Keratinocyte (primary cell): ENCODE measurements around the gene RBBP8. TPM values are rescaled to one million over a fixed set of nuclear protein-coding genes. Genes with fewer than 3 reads are reported as not detected.

Experiments
- DNase-seq: peaks from one replicate; pipeline ENCODE4 v3.0.0-alpha.2; 2011; ENCODE audit warnings: low read depth, missing footprints, low spot score
- FAIRE-seq: peaks from 2 replicates; lab custom pipeline; 2011; peaks lifted over from hg19 to GRCh38; lab: Jason Lieb, UNC
- H2AFZ ChIP-seq: 2 replicates; pipeline ENCODE4 v1.6.0; 2012; ENCODE audit warnings: low read length, control low read depth, inconsistent platforms; ENCODE audit not compliant: control insufficient read depth
- H3K27ac ChIP-seq: 2 replicates; pipeline ENCODE4 v1.5.1; 2011; ENCODE audit warnings: low read length; ENCODE audit not compliant: control insufficient read depth, insufficient read depth
- H3K27me3 ChIP-seq: 3 replicates; pipeline ENCODE4 v1.6.0; 2011; ENCODE audit warnings: low read length; ENCODE audit not compliant: control insufficient read depth, insufficient read depth; ENCODE audit errors: extremely low read depth
- H3K36me3 ChIP-seq, 2 experiments: 2 replicates in 1 of 2; 3 replicates in 1 of 2; pipeline ENCODE4 v1.5.1; 2011; ENCODE audit warnings: low read length in 2 of 2, mild to moderate bottlenecking in 1 of 2; ENCODE audit not compliant: control insufficient read depth in 2 of 2, insufficient read depth in 2 of 2; ENCODE audit errors: extremely low read depth in 1 of 2
- H3K4me1 ChIP-seq: 3 replicates; pipeline ENCODE4 v1.5.1; 2011; ENCODE audit warnings: low read length; ENCODE audit not compliant: control insufficient read depth, insufficient read depth; ENCODE audit errors: extremely low read depth
- H3K4me2 ChIP-seq: 3 replicates; pipeline ENCODE4 v1.6.0; 2011; ENCODE audit warnings: low read depth, low read length; ENCODE audit not compliant: control insufficient read depth, insufficient read depth; ENCODE audit errors: extremely low read depth
- H3K4me3 ChIP-seq, 3 experiments: fragments of 200-600 bp in 1 of 3; sonication (generic) in 1 of 3; 2 replicates in 2 of 3; 3 replicates in 1 of 3; pipeline ENCODE4 v1.5.1; 2011 to 2016; ENCODE audit warnings: low read length in 3 of 3, mild to moderate bottlenecking in 3 of 3, control low read depth in 2 of 3, inconsistent platforms in 1 of 3, low read depth in 1 of 3, mixed read lengths in 1 of 3, mixed run types in 1 of 3, moderate library complexity in 1 of 3; ENCODE audit not compliant: control insufficient read depth in 2 of 3, insufficient read depth in 2 of 3; ENCODE audit errors: extremely low read depth in 1 of 3
- H3K79me2 ChIP-seq: 2 replicates; pipeline ENCODE4 v1.6.0; 2012; ENCODE audit warnings: low read length; ENCODE audit not compliant: control insufficient read depth, insufficient read depth
- H3K9ac ChIP-seq: 3 replicates; pipeline ENCODE4 v1.6.0; 2011; ENCODE audit warnings: low read length; ENCODE audit not compliant: control insufficient read depth, insufficient read depth; ENCODE audit errors: extremely low read depth
- H3K9me1 ChIP-seq: 3 replicates; pipeline ENCODE4 v1.6.0; 2011; ENCODE audit warnings: low read length; ENCODE audit not compliant: control insufficient read depth, insufficient read depth; ENCODE audit errors: extremely low read depth
- H3K9me3 ChIP-seq: 2 replicates; pipeline ENCODE4 v1.5.1; 2012; ENCODE audit warnings: low read depth, low read length; ENCODE audit not compliant: control insufficient read depth
- H4K20me1 ChIP-seq: 3 replicates; pipeline ENCODE4 v1.6.0; 2011; ENCODE audit warnings: low read length; ENCODE audit not compliant: control insufficient read depth, insufficient read depth; ENCODE audit errors: extremely low read depth
- EZH2 ChIP-seq: IDR thresholded peaks from one replicate; pipeline ENCODE4 v1.6.1; 2012; ENCODE audit warnings: inconsistent platforms, mild to moderate bottlenecking, low read length, moderate library complexity
- dilution Hi-C: fragments of 300-500 bp; cut with MboI; formaldehyde crosslinking; loops from one replicate; pipeline ENCODE4 v1.7.0; 2020; ENCODE audit warnings: low sequenced_read_pairs; ENCODE audit not compliant: extremely low pct_ligation_motif_present
- polyA plus RNA-seq, 5 experiments: library from polyadenylated mRNA; depleted of rRNA in 3 of 5; stranded (reverse) in 3 of 5; stranded (forward) in 1 of 5; unstranded in 1 of 5; fragments of >200 nt; gene quantifications; 1 replicate in 1 of 5; 2 replicates in 3 of 5; 3 replicates in 1 of 5; pipeline versions ENCODE4 v1.2.1 to v1.2.3, GENCODE V29; 2011 to 2012; ENCODE audit warnings: missing spikeins in 2 of 5, low read depth in 1 of 5, low replicate concordance in 1 of 5
- TF ChIP-seq, protein P1 (sequence below), 3 experiments: IDR thresholded peaks in 1 of 3; conservative IDR thresholded peaks in 1 of 3; optimal IDR thresholded peaks in 1 of 3; 2 replicates in 2 of 3; 3 replicates in 1 of 3; pipeline versions ENCODE3 to v1.5.1; 2011; ENCODE audit warnings: low read length in 3 of 3, mild to moderate bottlenecking in 3 of 3, moderate library complexity in 2 of 3, control low read depth in 1 of 3, inconsistent platforms in 1 of 3; ENCODE audit not compliant: insufficient read depth in 2 of 3; ENCODE audit errors: extremely low read depth in 1 of 3

RBBP8 gene
- polyA plus RNA-seq, 1 donor (not counting 4 experiments of a cell fraction or from before 2014, with no cell fraction given): 169 TPM

DNA sequence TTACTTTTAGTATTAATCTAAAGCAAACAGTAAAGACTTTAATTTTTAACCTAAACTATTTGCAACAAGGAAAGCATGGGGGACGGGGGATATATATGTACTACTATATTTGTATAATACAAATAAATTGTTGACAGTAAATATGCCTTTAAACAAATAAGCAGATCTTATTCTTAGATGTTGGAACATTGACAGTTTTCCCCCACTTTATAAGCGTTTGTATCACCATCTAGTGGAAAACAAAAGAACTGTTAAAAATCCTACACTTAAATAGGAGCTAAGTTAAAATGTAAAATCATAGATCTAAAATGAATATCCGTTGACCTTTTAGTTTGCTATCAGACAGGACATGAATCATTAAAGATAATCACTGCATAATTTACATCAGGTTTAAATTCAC, 50.0 kb downstream of the RBBP8 start:
- H3K4me1 ChIP-seq: peaks cover 11% of the 10 kb centered on the region
- peaks cover 9% of the 10 kb centered on the region for H3K79me2 ChIP-seq
- H3K27me3 ChIP-seq: no peaks in the 10 kb centered on the region
- H3K36me3 ChIP-seq: peaks cover 23 to 39% of the 10 kb centered on the region in 2 experiments
- H2AFZ ChIP-seq: no peak overlapping the region
- no peak for TF ChIP-seq EZH2
- H3K9ac ChIP-seq: no peak overlapping the region
- H3K4me2 ChIP-seq: no peak overlapping the region
- no peak overlapping the region for H3K4me3 ChIP-seq
- no peaks in the 10 kb centered on the region for H3K9me1 ChIP-seq
- H3K27ac ChIP-seq: no peak overlapping the region
- DNase-seq: no peak
- H4K20me1 ChIP-seq: no peaks in the 10 kb centered on the region
- dilution Hi-C loops: no loop called here
- no peaks in the 10 kb centered on the region for H3K9me3 ChIP-seq
- no peak for FAIRE-seq

DNA sequence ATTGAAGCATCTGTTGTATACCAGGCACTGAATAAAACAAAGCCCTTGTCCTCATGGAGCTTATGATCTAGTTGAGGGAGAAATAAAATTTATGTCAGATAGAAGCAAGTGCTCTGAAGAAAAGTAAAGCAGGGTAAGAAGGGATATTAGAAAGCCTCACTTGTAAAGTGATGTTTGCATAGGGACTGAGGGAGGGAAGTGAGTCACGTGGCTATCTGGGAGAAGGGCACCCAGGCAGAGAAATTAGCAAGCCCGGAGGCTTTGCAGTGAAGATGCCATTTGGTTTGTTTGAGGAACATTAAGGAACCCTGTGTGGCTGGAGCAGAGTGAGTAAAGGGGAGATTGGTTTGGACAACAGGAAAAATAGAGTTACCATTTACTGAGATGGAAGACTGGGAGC, 52.1 kb downstream of the RBBP8 start:
- Histone ChIP-seq H3K36me3 (peaks cover 29 to 39% of the 10 kb centered on the region in 2 experiments), H3K79me2 (peaks cover 4% of the 10 kb centered on the region)
- dilution Hi-C loops: no loop called here

More for the DNA sequence above, 52.1 kb downstream of the RBBP8 start:
- Histone ChIP-seq H2AFZ (no peak overlapping the region), H3K4me3 (no peak overlapping the region), H3K4me1 (no peaks in the 10 kb centered on the region), H3K4me2 (no peak overlapping the region), H3K9ac (no peak overlapping the region), H3K27ac (no peak overlapping the region), H3K27me3 (no peaks in the 10 kb centered on the region), H3K9me1 (no peaks in the 10 kb centered on the region), H3K9me3 (no peaks in the 10 kb centered on the region), H4K20me1 (no peaks in the 10 kb centered on the region)
- TF ChIP-seq, protein P1, sequence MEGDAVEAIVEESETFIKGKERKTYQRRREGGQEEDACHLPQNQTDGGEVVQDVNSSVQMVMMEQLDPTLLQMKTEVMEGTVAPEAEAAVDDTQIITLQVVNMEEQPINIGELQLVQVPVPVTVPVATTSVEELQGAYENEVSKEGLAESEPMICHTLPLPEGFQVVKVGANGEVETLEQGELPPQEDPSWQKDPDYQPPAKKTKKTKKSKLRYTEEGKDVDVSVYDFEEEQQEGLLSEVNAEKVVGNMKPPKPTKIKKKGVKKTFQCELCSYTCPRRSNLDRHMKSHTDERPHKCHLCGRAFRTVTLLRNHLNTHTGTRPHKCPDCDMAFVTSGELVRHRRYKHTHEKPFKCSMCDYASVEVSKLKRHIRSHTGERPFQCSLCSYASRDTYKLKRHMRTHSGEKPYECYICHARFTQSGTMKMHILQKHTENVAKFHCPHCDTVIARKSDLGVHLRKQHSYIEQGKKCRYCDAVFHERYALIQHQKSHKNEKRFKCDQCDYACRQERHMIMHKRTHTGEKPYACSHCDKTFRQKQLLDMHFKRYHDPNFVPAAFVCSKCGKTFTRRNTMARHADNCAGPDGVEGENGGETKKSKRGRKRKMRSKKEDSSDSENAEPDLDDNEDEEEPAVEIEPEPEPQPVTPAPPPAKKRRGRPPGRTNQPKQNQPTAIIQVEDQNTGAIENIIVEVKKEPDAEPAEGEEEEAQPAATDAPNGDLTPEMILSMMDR (optimal IDR thresholded peaks at IDR 0.05 in 1 of 3, IDR thresholded peaks at IDR 0.05 in 1 of 3, conservative IDR thresholded peaks at IDR 0.05 in 1 of 3; ENCODE audit: extremely low read depth in 1 of 3, insufficient read depth in 2 of 3, low read length in 3 of 3): no peak
- no peak for TF ChIP-seq EZH2
- no peak for FAIRE-seq
- DNase-seq: no peak
